ENCODE results near the gene DIPK1B. TPM values are rescaled to one million over a fixed set of nuclear protein-coding genes. Genes with fewer than 3 reads are reported as not detected.

The DIPK1B gene
- total RNA-seq, 1 experiment from 2014 or later, result 1.5 TPM

DNA sequence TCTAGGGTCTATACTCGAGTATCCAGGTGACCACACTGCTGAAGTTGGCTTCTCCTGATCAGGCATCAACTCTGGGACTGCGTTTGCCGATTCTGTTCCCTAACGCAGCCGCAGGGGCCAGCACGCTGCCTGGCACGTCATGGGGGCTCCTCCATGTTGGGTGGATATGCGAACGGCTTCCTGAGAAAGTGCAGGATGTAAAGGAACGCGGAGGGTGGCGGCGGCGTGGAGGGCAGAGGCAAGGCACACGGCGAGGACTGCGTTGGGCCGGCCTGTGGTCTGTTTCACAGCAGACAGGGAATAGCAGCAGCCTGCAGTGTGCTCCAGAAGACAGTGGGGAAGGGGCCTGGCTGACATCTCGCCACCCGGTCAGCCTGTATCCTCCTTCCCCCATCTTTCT is 26.6 kb downstream of the DIPK1B start:
- DNase-seq (ENCODE audit: low read depth), result no peak

DNA sequence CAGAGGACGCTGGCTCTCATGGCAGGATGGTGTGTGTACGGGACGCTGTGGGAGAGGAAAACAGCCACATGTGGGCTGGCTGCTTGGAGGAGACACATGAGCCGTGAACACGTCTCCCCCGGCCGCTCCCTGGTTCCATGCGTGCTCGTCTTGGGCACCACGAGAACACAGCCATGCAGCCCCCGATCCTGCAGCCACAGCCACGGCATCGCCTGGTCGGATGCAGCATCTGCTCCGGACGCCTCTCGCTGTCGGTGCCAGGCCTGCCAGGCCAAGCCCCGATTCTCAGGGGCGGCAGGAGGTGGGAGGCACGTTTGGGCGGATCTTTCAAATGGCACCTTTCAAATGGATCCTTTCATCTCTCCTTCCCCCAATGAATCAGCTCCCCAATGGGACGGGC is 27.1 kb downstream of the DIPK1B start:
- no peak for DNase-seq (ENCODE audit: low read depth)

DNA sequence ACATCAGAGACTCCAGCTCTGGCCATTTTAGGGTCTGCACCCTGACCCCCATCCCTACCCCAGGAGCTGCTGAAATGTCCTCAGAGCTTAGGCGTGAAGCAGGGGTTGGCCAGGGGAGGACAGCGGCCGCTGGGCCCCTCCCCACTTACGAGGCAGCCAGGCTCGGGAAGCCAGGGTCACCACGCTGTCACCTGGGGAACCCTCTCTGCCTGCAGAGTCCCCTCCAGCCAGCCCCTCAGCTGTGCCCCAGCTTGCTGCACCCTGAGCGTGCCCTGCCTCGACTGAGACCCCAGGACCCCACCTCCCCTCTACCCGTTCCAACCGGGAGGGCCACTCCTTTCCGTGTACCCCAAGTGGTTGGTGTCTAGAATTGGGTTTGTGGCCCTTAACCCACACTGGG is 27.7 kb downstream of the DIPK1B start:
- DNase-seq (ENCODE audit: low read depth), result no peak

DNA sequence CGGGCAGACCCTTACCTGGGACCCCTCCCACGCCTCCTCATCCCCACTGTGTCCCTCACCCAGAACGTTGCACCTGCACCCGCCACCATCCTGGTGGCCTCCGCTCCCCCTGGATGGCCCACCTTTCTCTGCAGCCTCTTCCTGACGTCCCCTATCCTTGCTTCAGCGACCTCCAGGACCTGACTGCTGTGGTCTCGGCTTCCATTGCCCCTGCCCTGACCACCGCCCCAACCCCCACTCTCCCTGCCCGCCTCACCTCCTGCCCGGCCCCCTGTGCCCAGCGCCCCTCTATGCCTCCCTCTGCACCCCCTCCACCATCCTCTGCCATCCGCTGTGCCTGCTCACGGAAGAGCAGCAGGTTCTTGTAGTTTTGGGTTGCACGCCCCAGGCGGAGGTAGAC is 28.1 kb downstream of the DIPK1B start:
- DNase-seq (ENCODE audit: low read depth), result no peak

DNA sequence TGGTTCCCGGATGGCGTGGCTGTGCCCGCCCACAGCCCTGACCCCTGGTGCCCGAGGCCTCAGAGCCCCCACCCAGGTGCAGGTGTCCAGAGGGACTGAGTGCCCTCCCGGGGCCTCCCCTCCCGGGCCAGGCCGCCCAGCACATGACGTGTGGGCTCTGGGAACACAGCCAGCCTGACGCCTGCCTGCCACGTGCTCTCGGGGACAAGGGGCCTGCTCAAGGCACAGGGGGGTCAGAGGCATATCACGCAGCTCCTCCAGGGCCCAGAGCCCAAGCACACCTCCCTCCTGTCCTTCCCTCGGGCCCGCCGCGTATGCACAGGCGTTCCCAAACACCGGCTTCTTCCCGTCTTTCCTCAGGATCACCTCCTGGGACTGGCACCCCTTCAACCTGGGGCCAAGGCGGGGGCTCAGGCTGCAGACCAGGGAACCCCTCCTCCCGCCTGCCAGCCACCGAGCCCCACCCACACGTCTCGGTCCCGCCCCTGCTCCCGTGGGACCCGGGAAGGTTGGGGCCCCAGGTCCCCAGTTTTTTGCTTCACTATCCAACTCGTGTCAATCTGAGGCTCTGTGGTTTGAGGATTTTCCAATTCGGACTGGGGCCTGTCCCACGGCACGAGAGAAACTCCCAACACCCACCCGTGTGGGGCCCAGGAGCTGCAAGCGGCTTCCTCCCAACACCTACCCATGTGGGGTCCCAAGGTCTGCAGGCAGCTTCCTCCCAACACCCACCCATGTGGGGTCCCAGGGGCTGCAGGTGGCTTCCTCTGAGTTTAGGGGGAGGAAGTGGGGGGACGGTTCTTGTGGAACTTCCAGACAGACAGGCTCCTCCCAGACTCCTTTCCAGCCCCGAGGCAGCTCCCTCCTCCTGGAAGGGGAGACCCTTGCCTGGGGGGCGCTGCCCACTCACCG is 28.9 kb downstream of the DIPK1B start:
- no peak for DNase-seq (ENCODE audit: low read depth)

DNA sequence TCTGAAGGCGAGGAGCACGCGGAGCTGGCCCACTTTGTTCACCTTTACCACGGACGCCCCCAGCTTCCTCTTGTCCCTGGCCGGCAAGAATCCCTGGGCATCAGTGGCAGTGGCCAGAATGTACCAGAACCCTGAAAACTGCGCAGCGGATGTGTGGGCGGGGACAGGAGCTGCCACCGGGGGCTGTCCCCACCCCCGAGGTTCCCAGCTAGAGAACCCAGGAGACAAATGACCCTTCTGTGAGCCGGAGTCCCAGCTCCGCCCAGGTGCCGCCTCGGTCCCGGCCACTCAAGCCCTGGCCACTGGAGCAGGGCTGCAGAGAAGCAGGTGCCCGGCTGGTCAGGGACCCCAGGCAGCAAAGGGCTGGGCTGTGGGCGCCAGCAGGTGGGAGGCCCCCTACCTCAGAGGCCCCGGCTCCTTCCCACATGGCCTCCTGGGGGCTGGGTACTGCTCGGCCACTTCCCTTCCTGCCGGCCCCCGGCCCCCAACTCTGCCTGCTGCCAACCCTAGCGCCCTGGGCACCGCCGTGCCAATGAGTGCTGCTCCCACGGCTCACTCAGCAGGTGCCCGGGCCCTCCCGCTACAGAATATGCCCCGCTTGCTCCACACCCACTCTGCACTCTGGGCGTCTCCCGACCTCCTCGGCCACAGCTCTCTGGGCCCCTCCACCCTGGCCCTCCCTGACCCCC is 29.7 kb downstream of the DIPK1B start:
- DNase-seq (ENCODE audit: low read depth), result no peak

DNA sequence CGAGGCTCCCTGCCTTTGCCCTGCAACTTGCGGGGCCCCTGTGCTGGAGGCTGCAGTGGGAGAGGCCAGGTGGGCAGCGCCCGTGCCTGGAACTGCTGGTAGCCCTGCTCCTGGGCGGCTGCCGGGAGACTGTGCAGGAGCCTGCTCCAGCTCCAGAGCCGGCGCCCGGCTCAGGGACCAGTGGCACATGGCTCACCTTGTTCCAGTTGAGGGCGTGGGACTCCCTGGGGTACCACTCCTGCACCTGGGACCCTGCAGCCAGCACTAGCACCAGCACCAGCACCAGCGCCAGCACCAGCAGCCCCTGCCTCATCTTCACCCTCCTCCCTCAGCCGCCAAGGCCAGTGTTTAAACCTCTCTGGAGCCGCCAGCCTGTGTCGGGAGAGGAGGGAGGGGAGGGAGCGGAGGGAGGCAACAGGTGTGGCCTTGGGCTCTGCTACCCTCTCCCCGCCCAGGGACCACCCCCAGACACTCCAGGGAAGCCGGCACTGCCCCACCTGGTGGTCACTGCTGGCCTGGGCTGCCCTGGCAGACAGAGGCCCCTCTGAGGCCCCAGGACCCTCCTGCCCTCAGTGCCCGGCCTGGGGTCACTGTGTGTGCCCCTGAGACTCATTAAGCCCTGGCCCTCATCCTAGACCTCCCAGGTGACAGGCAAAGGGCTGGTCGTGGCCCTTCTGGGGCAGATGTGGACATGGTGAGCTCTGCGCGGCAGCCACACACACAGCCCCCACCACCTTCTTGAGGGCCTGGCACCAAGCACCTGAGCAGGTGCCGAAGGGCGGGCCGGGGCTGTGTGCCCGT is 30.4 kb downstream of the DIPK1B start, which contains the start of gene LCN10:
Gene LCN10 (minus strand): TSS at position 350 of the 801 bp plus-strand sequence. CDS start 37 bp downstream, at position 313.
- no peak for DNase-seq (ENCODE audit: low read depth)

DNA sequence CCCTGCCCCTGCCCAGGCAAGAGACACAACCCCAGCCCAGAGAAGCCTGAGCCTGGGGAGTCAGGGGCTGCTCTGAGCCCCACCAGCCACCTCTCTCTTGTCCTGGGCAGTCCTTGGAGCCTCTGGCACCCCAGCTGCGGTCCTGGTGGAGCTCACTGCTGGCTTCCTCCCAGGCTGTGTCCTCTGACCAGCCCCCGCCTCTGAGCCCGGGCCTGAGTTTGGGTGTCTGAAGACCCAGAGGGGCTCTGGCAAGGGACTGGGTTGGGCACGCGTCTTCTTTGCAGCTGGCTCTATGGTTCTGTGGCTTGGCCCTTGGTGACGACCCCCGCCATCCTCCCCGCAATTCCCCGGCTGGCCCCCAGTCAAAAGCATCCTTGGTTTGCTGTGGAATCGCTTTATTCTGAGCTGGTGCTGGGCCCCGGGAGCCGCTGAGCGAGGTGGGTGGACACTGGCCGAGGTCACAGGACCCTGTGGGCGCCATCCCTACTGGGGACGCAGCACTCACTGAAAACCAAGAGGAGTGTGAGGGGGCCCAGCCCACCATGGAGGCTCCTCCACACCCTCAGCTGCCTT is 31.4 kb downstream of the DIPK1B start:
- no peak for DNase-seq (ENCODE audit: low read depth)

DNA sequence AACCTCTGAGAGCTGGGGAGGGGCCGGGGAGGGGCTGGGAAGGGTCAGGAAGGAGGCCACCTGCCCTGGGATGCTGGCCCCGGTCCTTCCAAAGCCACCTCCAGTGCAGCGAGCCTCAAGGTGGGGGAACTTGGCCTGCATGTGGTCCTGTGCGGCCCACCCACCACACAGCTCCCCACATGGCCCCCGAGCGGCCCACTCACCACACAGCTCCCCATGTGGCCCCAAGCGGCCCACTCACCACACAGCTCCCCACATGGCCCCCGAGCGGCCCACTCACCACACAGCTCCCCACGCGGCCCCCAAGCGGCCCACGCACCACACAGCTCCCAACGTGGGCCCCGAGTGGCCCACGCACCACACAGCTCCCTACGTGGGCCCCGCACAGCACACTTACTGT is 32.4 kb downstream of the DIPK1B start:
- DNase-seq (ENCODE audit: low read depth), result no peak

DNA sequence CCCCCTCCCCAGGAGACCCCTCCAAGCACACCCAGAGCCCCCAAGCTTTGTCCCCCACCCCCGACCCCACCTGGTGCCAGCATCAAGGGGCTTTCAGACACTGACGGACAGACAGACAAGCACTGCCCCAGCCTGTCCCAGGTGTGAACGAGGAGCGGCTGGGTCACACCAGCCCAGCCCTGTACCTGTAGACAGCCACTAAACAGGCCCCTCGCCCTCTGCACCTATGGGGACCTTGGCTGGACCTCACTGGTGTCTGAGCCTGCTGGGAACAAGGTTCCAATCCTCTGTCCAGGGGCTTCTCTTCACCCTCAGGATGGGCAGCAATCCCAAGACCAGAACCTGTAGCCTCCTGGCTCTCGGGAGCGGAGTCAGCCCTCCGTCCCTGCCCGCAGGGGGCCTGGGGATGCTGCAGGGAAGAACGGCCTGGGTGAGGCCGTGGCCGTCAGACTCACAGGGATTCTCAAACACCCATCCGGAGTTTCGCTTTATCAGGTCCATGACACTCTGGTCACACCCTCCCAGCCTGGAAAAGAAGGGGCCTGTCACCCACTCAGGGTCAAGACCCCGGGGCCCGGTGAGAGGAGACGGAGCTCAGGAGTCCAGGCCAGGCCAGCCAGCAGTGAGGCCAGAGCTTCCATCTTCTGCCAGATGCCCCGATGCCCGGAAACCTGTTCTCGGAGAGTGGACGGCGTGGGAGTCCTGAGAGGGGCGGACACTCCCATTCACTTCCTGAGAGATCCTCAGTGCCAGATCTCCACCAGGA is 33.2 kb downstream of the DIPK1B start:
- no peak for DNase-seq (ENCODE audit: low read depth)

DNA sequence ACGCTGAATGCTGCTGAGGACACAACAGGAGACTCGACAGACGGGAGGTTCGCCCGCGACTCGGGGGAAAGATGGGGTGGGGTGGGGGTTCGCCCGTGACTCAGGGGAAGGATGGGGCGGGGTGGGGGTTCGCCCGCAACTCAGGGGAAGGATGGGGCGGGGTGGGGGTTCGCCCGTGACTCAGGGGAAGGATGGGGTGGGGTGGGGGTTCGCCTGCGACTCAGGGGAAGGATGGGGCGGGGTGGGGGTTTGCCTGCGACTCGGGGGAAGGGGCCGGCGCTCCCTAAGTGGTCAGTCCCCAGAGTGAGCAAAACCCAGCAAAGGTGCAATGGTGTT is 33.8 kb downstream of the DIPK1B start:
- no peak for DNase-seq (ENCODE audit: low read depth)

DNA sequence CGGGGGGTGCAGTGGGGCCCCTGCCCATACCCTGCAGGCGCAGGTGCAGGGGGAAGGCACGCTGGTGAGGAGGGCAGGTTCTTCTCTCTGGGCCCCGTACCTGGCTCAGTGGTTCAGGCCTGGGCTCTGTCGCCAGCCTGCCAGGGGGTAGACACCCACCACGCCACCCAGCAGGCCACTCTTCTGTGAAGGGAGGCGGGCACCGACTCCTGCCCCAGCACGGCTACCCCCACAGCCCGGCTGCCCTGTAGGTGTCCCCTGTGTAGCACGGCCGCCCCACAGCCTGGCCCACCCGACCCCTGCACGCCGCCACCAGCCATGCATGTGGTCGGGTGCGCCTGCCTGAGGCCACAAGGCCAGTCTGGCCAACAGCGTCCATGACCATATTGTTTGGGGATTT is 34.2 kb downstream of the DIPK1B start:
- DNase-seq (ENCODE audit: low read depth), result no peak

DNA sequence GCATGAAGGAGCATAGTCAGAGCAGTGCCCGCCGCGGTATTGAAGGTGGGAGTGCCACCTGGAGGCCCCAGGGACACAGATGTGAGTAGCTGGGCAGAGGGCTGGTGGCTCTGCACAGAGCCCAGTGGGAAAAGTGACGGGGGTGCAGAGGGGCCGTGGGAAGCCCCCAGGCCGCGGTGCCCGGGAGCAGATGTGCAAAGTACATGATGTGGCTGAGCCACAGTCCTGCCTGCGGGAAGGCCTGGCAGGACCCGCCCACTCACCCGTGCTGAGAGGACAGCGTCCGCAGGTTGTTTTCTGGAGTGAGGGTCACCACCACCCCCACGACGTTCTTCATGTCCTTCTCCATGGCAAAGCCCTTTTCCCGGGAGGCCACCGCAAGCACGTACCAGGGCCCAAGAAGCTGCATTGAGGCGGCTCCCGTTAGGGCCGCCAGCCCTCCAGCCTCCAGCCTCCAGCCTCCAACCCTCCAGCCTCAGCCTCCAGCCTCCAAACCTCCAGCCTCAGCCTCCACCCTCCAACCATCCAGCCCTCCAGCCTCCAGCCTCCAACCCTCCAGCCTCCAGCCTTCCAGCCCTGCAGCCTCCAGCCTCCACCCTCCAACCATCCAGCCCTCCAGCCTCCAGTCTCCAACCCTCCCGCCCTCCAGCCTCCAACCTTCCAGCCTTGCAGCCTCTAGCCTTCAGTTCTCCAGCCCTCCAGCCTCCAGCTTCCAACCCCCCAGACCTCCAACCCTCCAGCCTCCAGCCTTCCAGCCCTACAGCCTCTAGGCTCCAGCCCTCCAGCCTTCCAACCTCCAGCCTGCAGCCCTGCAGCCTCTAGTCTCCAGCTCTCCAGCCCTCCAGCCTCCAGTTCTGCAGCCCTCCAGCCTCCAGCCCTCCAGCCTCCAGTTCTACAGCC is 35.0 kb downstream of the DIPK1B start:
- DNase-seq (ENCODE audit: low read depth), result no peak

DNA sequence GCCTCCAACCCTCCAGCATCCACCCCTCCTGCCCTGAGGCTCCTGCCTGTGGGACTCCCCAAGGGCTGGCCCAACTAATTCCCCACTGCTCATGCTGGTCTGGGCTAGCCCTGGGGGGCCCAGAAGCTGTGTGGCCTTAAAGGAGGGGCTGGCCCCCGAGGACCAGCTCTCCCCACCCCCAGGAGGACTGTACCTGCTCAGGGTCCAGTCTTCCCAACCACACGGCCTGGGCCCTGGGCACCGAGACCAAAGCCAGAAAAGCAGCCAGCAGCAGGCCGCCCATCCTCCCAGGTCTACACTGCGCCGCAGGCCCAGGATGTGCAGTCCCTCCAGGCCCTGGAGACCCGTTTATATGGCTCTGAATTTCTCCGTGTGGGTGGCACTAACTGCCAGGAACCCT is 35.8 kb downstream of the DIPK1B start, which contains the start of gene LCN6:
Gene LCN6 (minus strand): TSS at position 325 of the 400 bp plus-strand sequence. CDS start 42 bp downstream, at position 283.
- no peak for DNase-seq (ENCODE audit: low read depth)

DNA sequence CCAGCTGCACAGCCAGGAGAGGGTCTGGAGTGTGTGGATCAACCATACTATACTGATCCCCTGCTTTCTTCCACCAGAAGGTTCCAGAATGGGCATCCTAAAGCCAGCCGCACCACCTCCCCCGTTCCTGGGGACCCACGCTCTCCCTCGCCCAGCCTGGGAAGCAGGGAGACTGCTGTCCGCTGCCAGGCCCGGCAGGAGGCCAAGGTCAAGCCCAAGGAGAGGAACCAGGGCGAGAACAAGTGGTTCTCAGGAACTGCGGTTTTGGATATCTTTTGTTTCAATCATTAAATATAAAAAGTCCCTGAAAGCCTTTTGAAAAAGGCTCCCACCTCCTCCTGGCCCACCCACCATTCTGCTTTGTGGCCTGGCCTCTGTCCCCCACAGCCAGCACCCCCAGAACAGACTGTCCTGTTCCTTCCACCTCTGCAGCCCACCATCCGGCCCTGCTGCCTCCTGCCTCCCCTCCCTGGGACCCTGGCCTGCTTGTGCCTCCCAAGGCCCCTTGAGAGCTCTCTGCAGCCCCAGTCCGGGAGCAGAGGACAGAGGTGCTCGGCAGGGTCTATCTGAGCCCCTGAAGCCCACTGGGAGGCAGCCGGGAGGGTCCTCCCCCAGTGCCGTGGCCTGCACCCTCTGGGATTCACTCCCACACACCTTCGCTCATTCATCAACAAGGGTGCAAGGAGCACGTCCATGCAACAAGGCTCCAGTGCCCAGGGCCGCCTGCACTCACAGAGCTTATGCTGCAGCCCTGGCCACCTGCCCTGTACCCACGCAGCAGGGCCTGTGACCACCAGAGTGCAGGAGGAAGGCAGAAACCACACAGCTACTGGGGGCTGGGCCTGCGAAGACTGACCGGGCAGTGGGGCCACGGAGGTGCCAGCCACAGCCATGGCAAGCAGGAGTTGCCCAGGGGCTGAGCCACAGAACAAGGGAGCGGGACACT is 36.6 kb downstream of the DIPK1B start:
- DNase-seq (ENCODE audit: low read depth), result no peak

DNA sequence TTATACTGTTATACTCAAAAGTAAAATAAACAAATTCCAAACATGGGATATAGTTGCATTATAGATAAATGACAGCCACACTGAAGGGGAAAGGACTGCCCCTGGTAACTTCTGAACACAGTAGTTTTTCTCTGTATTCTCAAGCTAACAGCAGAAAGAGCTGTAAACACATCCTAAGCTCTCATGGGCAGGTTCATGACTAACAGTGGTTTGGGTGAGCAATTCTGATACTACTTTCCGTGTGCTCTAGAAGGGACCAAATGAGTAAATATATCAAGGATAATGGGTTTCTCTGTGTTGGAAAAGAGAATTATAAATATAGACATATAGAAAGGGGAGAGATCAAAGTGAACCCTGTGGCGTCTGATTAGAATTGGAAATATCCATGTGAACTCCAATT is 38.2 kb downstream of the DIPK1B start:
- peak; percentile 39 for DNase-seq (ENCODE audit: low read depth)

DNA sequence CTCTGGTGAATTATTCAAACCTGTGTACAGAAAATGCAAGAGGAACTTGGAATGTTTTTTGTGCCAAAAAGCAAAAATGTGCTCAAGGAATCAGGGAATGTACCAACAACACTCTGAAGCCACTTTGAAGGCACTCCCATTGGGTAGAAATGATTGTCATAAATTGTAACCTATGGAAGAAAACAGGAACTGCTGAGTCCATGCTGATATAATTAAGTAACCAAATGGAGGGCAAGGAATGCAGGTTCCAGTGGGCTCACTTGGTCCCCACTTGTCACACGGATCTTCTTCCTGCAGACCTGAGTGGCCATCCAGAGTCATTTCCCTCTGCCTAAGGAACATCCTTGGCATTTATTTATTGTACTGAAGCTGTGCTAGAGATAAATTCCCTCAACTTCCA is 38.9 kb downstream of the DIPK1B start:
- DNase-seq (ENCODE audit: low read depth), result no peak

DNA sequence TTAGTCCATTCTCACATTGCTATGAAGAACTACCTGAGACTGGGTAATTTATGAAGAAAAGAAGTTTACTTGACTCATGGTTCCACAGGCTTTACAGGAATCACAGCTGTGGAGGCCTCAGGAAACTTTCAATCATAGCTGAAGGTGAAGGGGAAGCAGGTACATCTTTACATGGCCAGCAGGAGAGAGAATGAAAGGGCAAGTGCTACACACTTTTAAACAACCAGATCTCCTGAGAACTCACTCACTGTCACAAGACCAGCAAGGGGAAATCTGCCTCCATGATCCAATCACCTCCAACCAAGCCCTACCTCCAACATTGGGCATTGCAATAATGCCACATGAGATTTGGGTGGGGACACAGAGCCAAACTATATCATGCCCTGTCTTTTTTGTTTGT is 39.4 kb downstream of the DIPK1B start:
- no peak for DNase-seq (ENCODE audit: low read depth)

Measured in M059J (cell line).